IMR-90 (cell line): ENCODE data around the gene MFSD12. TPM values are rescaled to one million over a fixed set of nuclear protein-coding genes. Genes with fewer than 3 reads are reported as not detected.

Source experiments
- ATAC-seq: fragments of 200-7000 bp; cut with Tn5 transposase; 2 replicates; pipeline ENCODE4 v1.9.1; 2020; ENCODE audit warnings: low read depth, mild to moderate bottlenecking, moderate library complexity
- BruUV-seq: library from RNA; stranded (reverse); fragments of 400-500 nt; replicated peaks from 2 replicates; lab custom pipeline; 2021; lab: Mats Ljungman, UMichigan
- CTCF ChIA-PET: fragments of 300-600 bp; formaldehyde crosslinking; extraction: SDS; loops from one replicate; lab custom pipeline; 2021; ENCODE audit warnings: antibody characterized with exemption; lab: Yijun Ruan, JAX
- POLR2A ChIA-PET: fragments of 300-600 bp; sonication (Branson Sonifier 250); formaldehyde crosslinking; loops from one replicate; lab custom pipeline; 2022; ENCODE audit warnings: antibody characterized with exemption; ENCODE audit not compliant: unreplicated experiment; lab: Charles Lee
- DNase-seq: peaks from one replicate; pipeline ENCODE4 v3.0.0; 2013
- H2AFZ ChIP-seq: replicated peaks from 2 replicates; pipeline ENCODE3; 2013; ENCODE audit warnings: low read length, mild to moderate bottlenecking; ENCODE audit not compliant: poor library complexity
- H2AK5ac ChIP-seq: 2 replicates; pipeline ENCODE4 v1.6.1; 2013; ENCODE audit warnings: low read depth, low read length, inconsistent platforms
- H2AK9ac ChIP-seq: replicated peaks from 2 replicates; pipeline ENCODE3; 2013; ENCODE audit warnings: mild to moderate bottlenecking, low read depth, low read length, moderate library complexity; ENCODE audit not compliant: poor library complexity
- H2BK120ac ChIP-seq: 2 replicates; pipeline ENCODE4 v1.6.1; 2013; ENCODE audit warnings: low read depth, low read length, inconsistent platforms
- H2BK15ac ChIP-seq: 3 replicates; pipeline ENCODE4 v1.6.1; 2013; ENCODE audit warnings: low read depth, low read length, inconsistent platforms
- H2BK20ac ChIP-seq: 2 replicates; pipeline ENCODE4 v1.6.1; 2013; ENCODE audit warnings: low read depth, mild to moderate bottlenecking, inconsistent platforms, low read length, moderate library complexity
- H2BK5ac ChIP-seq: 2 replicates; pipeline ENCODE4 v1.6.1; 2013; ENCODE audit warnings: mild to moderate bottlenecking, low read depth, low read length, inconsistent platforms; ENCODE audit not compliant: poor library complexity, severe bottlenecking
- H3K14ac ChIP-seq: replicated peaks from 2 replicates; pipeline ENCODE4 v1.6.1; 2013; ENCODE audit warnings: low read depth, low read length, inconsistent platforms
- H3K18ac ChIP-seq: 2 replicates; pipeline ENCODE4 v1.6.1; 2013; ENCODE audit warnings: low read depth, low read length, control low read depth
- H3K23ac ChIP-seq: 2 replicates; pipeline ENCODE4 v1.6.1; 2013; ENCODE audit warnings: low read depth, low read length, inconsistent platforms
- H3K27ac ChIP-seq: 2 replicates; pipeline ENCODE4 v1.5.1; 2013; ENCODE audit warnings: mild to moderate bottlenecking, control low read depth, low read length; ENCODE audit not compliant: insufficient read depth
- H3K27me3 ChIP-seq: 2 replicates; pipeline ENCODE4 v1.6.1; 2013; ENCODE audit warnings: low read length; ENCODE audit not compliant: control insufficient read depth, insufficient read depth
- H3K36me3 ChIP-seq: 2 replicates; pipeline ENCODE4 v1.6.1; 2013; ENCODE audit warnings: low read length, mixed read lengths; ENCODE audit not compliant: control insufficient read depth, insufficient read depth
- H3K4ac ChIP-seq: 2 replicates; pipeline ENCODE4 v1.6.1; 2013; ENCODE audit warnings: low read depth, low read length, inconsistent platforms
- H3K4me1 ChIP-seq: 2 replicates; pipeline ENCODE4 v1.6.1; 2013; ENCODE audit warnings: low read length, mixed read lengths; ENCODE audit not compliant: control insufficient read depth, insufficient read depth
- H3K4me2 ChIP-seq: 2 replicates; pipeline ENCODE4 v1.6.1; 2013; ENCODE audit warnings: low read depth, mild to moderate bottlenecking, control low read depth, low read length, moderate library complexity
- H3K4me3 ChIP-seq: 2 replicates; pipeline ENCODE4 v1.5.1; 2013; ENCODE audit warnings: low read depth, mild to moderate bottlenecking, control low read depth, low read length, moderate library complexity; ENCODE audit not compliant: insufficient read depth
- H3K56ac ChIP-seq: 2 replicates; pipeline ENCODE4 v1.6.1; 2013; ENCODE audit warnings: low read length, inconsistent platforms; ENCODE audit not compliant: insufficient read depth; ENCODE audit errors: extremely low read depth
- H3K79me1 ChIP-seq, 2 experiments: 2 replicates each; pipeline ENCODE4 v1.6.1; 2013; ENCODE audit warnings: low read length in 2 of 2, inconsistent platforms in 1 of 2, low read depth in 1 of 2
- H3K9ac ChIP-seq: 2 replicates; pipeline ENCODE4 v1.6.1; 2013; ENCODE audit warnings: low read depth, low read length, control low read depth
- H3K9me1 ChIP-seq: 2 replicates; pipeline ENCODE4 v1.6.1; 2013; ENCODE audit warnings: low read length, inconsistent platforms; ENCODE audit not compliant: insufficient read depth
- H3K9me3 ChIP-seq: 2 replicates; pipeline ENCODE4 v1.6.1; 2013; ENCODE audit warnings: low read length; ENCODE audit not compliant: control insufficient read depth, insufficient read depth
- H4K20me1 ChIP-seq: 2 replicates; pipeline ENCODE4 v1.6.1; 2013; ENCODE audit warnings: low read length, inconsistent platforms; ENCODE audit not compliant: insufficient read depth
- H4K5ac ChIP-seq: 2 replicates; pipeline ENCODE4 v1.6.1; 2013; ENCODE audit warnings: mild to moderate bottlenecking, low read depth, low read length, control low read depth
- H4K8ac ChIP-seq, 2 experiments: 2 replicates each; pipeline ENCODE4 v1.6.1; 2013; ENCODE audit warnings: low read depth in 2 of 2, low read length in 2 of 2, control low read depth in 1 of 2, inconsistent platforms in 1 of 2
- H4K91ac ChIP-seq: 2 replicates; pipeline ENCODE4 v1.6.1; 2013; ENCODE audit warnings: low read depth, low read length, inconsistent platforms; ENCODE audit not compliant: insufficient read depth
- CTCF ChIP-seq: conservative IDR thresholded peaks from 2 replicates; pipeline ENCODE4 v1.5.1; 2012; ENCODE audit warnings: mild to moderate bottlenecking, low read depth, low read length, improper control_type of control experiment
- ELK1 ChIP-seq: fragments of 150-350 bp; IDR thresholded peaks from 2 replicates; pipeline ENCODE4 v1.6.1; 2016; ENCODE audit warnings: low read depth, mild to moderate bottlenecking, low read length, moderate library complexity, borderline replicate concordance
- MAFK ChIP-seq: IDR thresholded peaks from 2 replicates; pipeline ENCODE4 v1.6.1; 2012; ENCODE audit warnings: low read depth, low read length, improper control_type of control experiment
- MAZ ChIP-seq: IDR thresholded peaks from 2 replicates; pipeline ENCODE4 v1.6.1; 2012; ENCODE audit warnings: low read depth, mild to moderate bottlenecking, low read length, improper control_type of control experiment, moderate library complexity, borderline replicate concordance
- MXI1 ChIP-seq: IDR thresholded peaks from 2 replicates; pipeline ENCODE4 v1.6.1; 2012; ENCODE audit warnings: low read depth, mild to moderate bottlenecking, low read length, moderate library complexity, borderline replicate concordance
- NFE2L2 ChIP-seq: fragments of 150-350 bp; IDR thresholded peaks from 2 replicates; pipeline ENCODE4 v1.6.1; 2016; ENCODE audit warnings: low read depth, mild to moderate bottlenecking, low read length
- POLR2A ChIP-seq: IDR thresholded peaks from 2 replicates; pipeline ENCODE4 v1.6.1; 2012; ENCODE audit warnings: mild to moderate bottlenecking, low read depth, low read length
- RFX5 ChIP-seq: IDR thresholded peaks from 2 replicates; pipeline ENCODE4 v1.8.0; 2012; ENCODE audit warnings: low read depth, mild to moderate bottlenecking, low read length, moderate library complexity
- SMC3 ChIP-seq: fragments of 150-350 bp; IDR thresholded peaks from 2 replicates; pipeline ENCODE4 v1.6.1; 2016; ENCODE audit warnings: low read depth, mild to moderate bottlenecking, antibody characterized with exemption, low read length, moderate library complexity
- USF2 ChIP-seq: fragments of 150-350 bp; IDR thresholded peaks from 2 replicates; pipeline ENCODE4 v1.6.1; 2017; ENCODE audit warnings: mild to moderate bottlenecking, antibody characterized with exemption, low read length, low read depth
- WGBS, 2 experiments: methylation state at CpG; one replicate each; pipeline versions ENCODE4 v1.1.5 to v1.1.7; 2013; ENCODE audit warnings: missing lambda C conversion rate in 2 of 2; ENCODE audit not compliant: insufficient read length in 1 of 2; ENCODE audit errors: extremely low coverage in 2 of 2; 5-methylcytosine and 5-hydroxymethylcytosine counted together
- dilution Hi-C: fragments of 300-500 bp; cut with HindIII; formaldehyde crosslinking; loops from one replicate; pipeline ENCODE4 v1.14.3; 2018; ENCODE audit warnings: low sequenced_read_pairs; ENCODE audit not compliant: unreplicated experiment
- in situ Hi-C: fragments of 300-500 bp; cut with MboI; formaldehyde crosslinking; loops from 3 replicates; pipeline ENCODE4 v1.14.3; 2019; ENCODE audit warnings: low sequenced_read_pairs, inconsistent platforms, mixed read lengths
- intact Hi-C: fragments of 100-400 bp; cut with micrococcal nuclease; formaldehyde crosslinking; loops from 2 replicates; pipeline ENCODE4 v1.10.0; 2022
- polyA plus RNA-seq, 3 experiments: library from polyadenylated mRNA; depleted of rRNA; stranded (reverse); fragments of >200 nt; gene quantifications; 2 replicates each; pipeline ENCODE4 v1.2.3, GENCODE V29; 2012; ENCODE audit warnings: low replicate concordance in 1 of 3
- total RNA-seq: library from RNA; depleted of rRNA; stranded (reverse); fragments of >200 nt; gene quantifications from 2 replicates; pipeline ENCODE4 v1.2.3, GENCODE V29; 2012

The MFSD12 gene
- total and polyA plus RNA-seq, 2 of the 4 experiments (the other 2 are of a cell fraction) = 20.4 to 77.2 TPM

- H2AK5ac ChIP-seq = no peak overlapping the region
- dilution Hi-C loops (no loop called here), intact Hi-C loops (no loop called here), in situ Hi-C loops (no loop called here)
- 0 out of 2 replicates have a peak, but pooled peaks cover 4% of the 10 kb centered on the region for H3K9me1 ChIP-seq
- 87% methylated on average over 7 of the region's 9 CpGs; no CpG with 5 or more reads in 1 of the 2 experiments for WGBS, 2 experiments
- ChIA-PET CTCF (no interaction called here), POLR2A (no interaction called here)
- no peak overlapping the region for H2BK20ac ChIP-seq
- H3K79me1 ChIP-seq = peaks cover 30 to 58% of the 10 kb centered on the region in 2 experiments
- H4K20me1 ChIP-seq = peaks cover 41% of the 10 kb centered on the region
- H3K27ac ChIP-seq = no peak overlapping the region
- no peak overlapping the region for H4K91ac ChIP-seq
- no peak overlapping the region for H3K4me2 ChIP-seq
- H2BK120ac ChIP-seq = no peak overlapping the region
- no peaks in the 10 kb centered on the region for H3K9me3 ChIP-seq
- no peak overlapping the region for H2BK15ac ChIP-seq
- no peak overlapping the region for H2BK5ac ChIP-seq
- peaks cover 16% of the 10 kb centered on the region for H3K36me3 ChIP-seq
- H4K8ac ChIP-seq = no peak overlapping the region
- ATAC-seq (no peak), DNase-seq (no peak)
- H3K4ac ChIP-seq = no peak overlapping the region
- H2AFZ ChIP-seq = no peak overlapping the region
- TF ChIP-seq NFE2L2 (no peak), CTCF (no peak), USF2 (no peak), RFX5 (no peak), MAZ (no peak), MXI1 (no peak), MAFK (no peak), SMC3 (no peak), ELK1 (no peak), POLR2A (no peak)
- no peak overlapping the region for H3K9ac ChIP-seq
- H2AK9ac ChIP-seq = no peak overlapping the region
- H3K4me3 ChIP-seq = no peak overlapping the region
- no peak overlapping the region for H3K18ac ChIP-seq
- H3K14ac ChIP-seq = no peak overlapping the region
- peaks cover 16% of the 10 kb centered on the region for H3K4me1 ChIP-seq
- no peak overlapping the region for H4K5ac ChIP-seq
- H3K23ac ChIP-seq = no peak overlapping the region
- H3K56ac ChIP-seq = no peak overlapping the region
- H3K27me3 ChIP-seq = no peaks in the 10 kb centered on the region
- no TSS peak for BruUV-seq
Observed at GRCh38 chr19:3551792-3552095, 5.6 kb downstream of the MFSD12 start.
